DLD1 (cell line): ENCODE data around the gene SEMA6B.

Experiments
- in situ Hi-C: cut with HindIII; loops from 2 replicates; pipeline ENCODE4 v1.10.0; 2017; ENCODE audit warnings: low sequenced_read_pairs

SEMA6B gene

GRCh38 chr19:4588291-4588761 is 28.8 kb upstream of the SEMA6B start:
- in situ Hi-C loops, result no loop called here

GRCh38 chr19:4587527-4587926 is 28.0 kb upstream of the SEMA6B start:
- in situ Hi-C loops, result no loop called here

- in situ Hi-C loops, result no loop called here
Measured at GRCh38 chr19:4586691-4587090, 27.2 kb upstream of the SEMA6B start.

GRCh38 chr19:4586245-4586644 is 26.8 kb upstream of the SEMA6B start:
- in situ Hi-C loops, result no loop called here

- in situ Hi-C loops, result no loop called here
Measured at GRCh38 chr19:4585556-4585955, 26.1 kb upstream of the SEMA6B start.

GRCh38 chr19:4584670-4585460 is 25.4 kb upstream of the SEMA6B start:
- in situ Hi-C loops, result no loop called here

- in situ Hi-C loops, result no loop called here
Measured at GRCh38 chr19:4583961-4584669, 24.6 kb upstream of the SEMA6B start.

- in situ Hi-C loops, result no loop called here
Measured at GRCh38 chr19:4582980-4583842, 23.7 kb upstream of the SEMA6B start.

GRCh38 chr19:4581666-4582553 is 22.4 kb upstream of the SEMA6B start:
- in situ Hi-C loops, result no loop called here

GRCh38 chr19:4580961-4581665 is 21.6 kb upstream of the SEMA6B start:
- in situ Hi-C loops, result no loop called here

- in situ Hi-C loops, result no loop called here
Measured at GRCh38 chr19:4580021-4580901, 20.8 kb upstream of the SEMA6B start.

GRCh38 chr19:4579389-4579788 is 19.9 kb upstream of the SEMA6B start:
- in situ Hi-C loops, result no loop called here

GRCh38 chr19:4578552-4579248 is 19.2 kb upstream of the SEMA6B start:
- in situ Hi-C loops, result no loop called here

- in situ Hi-C loops, result no loop called here
Measured at GRCh38 chr19:4577020-4577782, 17.7 kb upstream of the SEMA6B start.

- in situ Hi-C loops, result no loop called here
Measured at GRCh38 chr19:4576016-4576933, 16.8 kb upstream of the SEMA6B start.

- in situ Hi-C loops, result no loop called here
Measured at GRCh38 chr19:4575267-4576015, 16.0 kb upstream of the SEMA6B start.
